Measurements from ENCODE around the gene TSLP.

Gene TSLP

DNA sequence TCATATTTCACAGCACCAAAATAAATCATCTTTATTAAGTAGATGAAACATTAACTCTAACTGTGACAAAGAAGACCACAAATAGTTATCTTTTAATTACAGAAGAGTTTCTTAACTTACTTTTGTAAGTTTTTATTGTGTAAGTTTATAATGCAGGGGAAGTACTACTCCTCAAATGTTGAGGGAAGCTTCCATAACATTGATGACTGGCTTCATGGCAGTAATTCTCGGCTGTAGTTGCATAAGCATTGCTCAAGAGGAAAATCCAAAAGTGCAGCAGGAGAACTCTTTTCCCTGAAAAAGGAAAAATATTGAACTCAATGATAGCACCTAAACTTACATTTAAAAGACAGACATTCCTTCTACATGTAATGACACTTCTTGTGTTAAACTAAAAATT is 4.6 kb downstream of the TSLP start:
- peaks cover 80% of the 10 kb centered on the region for H3K27me3 Mint-ChIP-seq
- no peak overlapping the region for H3K27ac Mint-ChIP-seq
- ATAC-seq (no peak), DNase-seq (no peak)
- no peaks in the 10 kb centered on the region for H3K9me3 Mint-ChIP-seq
- no peak overlapping the region for H3K4me3 Mint-ChIP-seq
- peaks cover 36% of the 10 kb centered on the region for H3K4me1 Mint-ChIP-seq

DNA sequence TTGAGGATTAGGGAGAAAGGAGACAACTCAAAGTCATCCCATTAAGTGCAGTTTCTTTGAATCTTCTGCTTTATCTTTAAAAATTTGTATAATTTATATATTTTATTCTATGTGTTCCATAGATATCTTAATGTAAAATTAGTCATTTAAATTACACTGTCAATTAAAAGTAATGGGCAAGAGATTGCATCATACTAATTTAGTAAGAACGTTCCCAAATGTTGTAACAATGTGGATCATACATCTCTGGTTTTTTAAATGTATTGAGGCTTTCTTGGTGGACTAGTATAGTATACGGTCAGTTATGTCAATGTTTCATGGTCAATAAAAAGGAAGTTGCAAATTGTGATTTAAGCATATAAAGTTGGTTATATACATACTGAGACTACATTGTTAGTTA is 6.2 kb downstream of the TSLP start:
- Mint-ChIP-seq H3K27me3 (peaks cover 80% of the 10 kb centered on the region), H3K27ac (no peak overlapping the region), H3K4me3 (no peak overlapping the region), H3K9me3 (no peaks in the 10 kb centered on the region), H3K4me1 (peaks cover 27% of the 10 kb centered on the region)
- no peak for ATAC-seq
- DNase-seq: no peak

DNA sequence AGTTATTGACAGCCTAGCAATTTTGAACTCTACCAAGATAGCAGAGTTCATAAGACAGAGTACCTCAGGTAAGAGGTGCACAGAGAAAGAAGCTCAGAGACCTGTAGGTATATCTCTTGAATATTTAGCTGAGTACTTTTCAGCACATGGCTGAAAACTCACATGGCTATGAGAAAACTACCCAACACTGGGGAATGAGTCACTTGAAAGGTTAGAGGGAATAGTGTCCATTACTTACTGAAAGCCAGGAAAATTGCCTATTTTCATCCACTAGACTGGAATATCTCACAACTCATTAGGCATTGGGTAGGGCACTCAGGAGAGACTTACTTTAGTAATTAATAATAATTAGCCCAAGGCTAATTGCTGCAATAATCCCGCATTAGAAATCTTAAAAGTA is 8.3 kb downstream of the TSLP start:
- Mint-ChIP-seq H3K9me3 (no peaks in the 10 kb centered on the region), H3K4me1 (peaks cover 11% of the 10 kb centered on the region), H3K4me3 (no peak overlapping the region), H3K27me3 (peaks cover 79% of the 10 kb centered on the region), H3K27ac (no peak overlapping the region)
- ATAC-seq (no peak), DNase-seq (no peak)

DNA sequence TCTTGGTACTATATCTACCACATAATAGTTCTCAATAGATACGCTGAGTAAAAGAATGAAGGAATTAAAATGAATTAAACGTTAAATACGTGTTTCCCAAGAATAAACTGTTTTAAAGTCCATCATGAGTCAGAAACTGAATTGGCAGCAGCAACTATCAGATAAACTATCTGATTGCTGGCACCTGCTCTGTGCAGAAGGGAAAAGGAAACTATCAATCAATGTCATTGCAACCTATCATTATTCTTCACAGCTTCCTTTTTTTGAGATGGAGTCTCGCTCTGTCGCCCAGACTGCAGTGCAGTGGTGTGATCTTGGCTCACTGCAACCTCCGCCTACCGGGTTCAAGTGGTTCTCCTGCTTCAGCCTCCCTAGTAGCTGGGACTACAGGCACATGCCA is 11.8 kb downstream of the TSLP start:
- DNase-seq (no peak), ATAC-seq (no peak)
- Mint-ChIP-seq H3K4me3 (no peak overlapping the region), H3K4me1 (no peaks in the 10 kb centered on the region), H3K27ac (no peak overlapping the region), H3K9me3 (no peaks in the 10 kb centered on the region), H3K27me3 (peaks cover 56% of the 10 kb centered on the region)

DNA sequence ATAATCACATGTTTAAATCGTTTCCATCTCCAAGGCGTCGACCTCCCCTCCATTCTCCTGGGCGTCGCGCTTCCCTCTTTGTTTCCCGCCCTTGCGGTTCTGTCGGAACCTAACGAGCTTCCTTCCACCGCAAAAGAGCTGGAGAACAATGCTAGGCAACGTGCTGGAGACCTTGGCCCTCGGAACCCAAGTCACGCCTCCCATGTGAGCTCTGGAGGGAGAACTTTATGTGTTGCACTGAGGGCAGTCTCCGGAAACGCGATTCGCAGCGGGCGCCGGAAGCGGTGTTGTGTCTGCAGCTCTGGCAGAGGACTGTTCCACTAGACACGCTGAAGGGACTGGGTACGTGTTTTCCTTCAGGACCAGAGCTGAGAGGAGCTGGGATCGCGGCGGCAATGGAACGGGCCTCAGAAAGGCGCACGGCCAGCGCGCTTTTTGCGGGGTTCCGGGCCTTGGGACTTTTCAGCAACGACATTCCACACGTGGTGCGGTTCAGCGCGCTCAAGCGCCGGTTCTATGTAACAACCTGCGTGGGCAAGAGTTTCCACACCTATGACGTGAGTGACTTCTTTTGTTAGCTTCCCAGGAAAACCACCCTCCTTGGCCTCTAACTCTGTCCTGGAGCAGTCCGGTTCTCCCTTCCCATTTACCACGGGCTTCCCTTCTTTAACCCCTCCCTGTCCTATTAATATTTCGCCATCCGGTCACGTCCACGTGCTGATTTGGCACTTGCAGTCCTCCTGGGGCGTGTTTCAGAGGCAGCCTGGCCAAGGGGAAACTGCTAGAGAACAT is 20.7 kb downstream of the TSLP start, which contains the start of gene WDR36:
WDR36 (plus strand) TSS at position 287 of the 792 bp plus-strand sequence; CDS start at position 396, 109 bp downstream.
- Mint-ChIP-seq H3K27ac (peak within 1 kb of the TSS; percentile 97 to 99), H3K4me3 (peak within 1 kb of the TSS; percentile 91 to 93), H3K27me3 (peaks cover 8% of the 10 kb centered on the region), H3K9me3 (peaks cover 0 to 7% of the 10 kb centered on the region in 2 donors), H3K4me1 (peaks cover 46% of the 10 kb centered on the region)
- ATAC-seq (peak; percentile 98), DNase-seq (peak; percentile 88 to 91)

DNA sequence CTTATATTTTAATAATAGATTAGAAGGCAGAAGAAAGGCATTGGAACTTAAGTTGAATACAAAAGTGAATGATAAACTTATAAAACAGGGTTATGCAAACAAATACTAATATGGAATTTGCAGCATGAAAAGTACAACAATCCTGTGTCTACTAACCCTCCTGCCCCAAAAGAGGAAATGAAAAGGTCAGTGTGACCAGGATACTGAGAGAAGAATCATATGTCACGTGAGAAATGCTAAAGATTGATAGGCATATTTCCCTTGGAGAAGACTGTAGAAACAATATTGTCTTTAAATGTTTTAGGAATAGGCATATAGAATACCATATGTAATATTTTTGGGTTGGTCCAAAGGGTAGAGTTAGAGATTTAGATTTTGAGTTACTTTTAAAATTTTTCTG is 24.5 kb downstream of the TSLP start:
- ATAC-seq (no peak), DNase-seq (no peak)
- Mint-ChIP-seq H3K4me3 (no peak overlapping the region), H3K4me1 (peaks cover 56% of the 10 kb centered on the region), H3K27ac (peak overlapping the region in 1 of 2 donors; percentile 38), H3K27me3 (no peaks in the 10 kb centered on the region), H3K9me3 (peaks cover 0 to 7% of the 10 kb centered on the region in 2 donors)

DNA sequence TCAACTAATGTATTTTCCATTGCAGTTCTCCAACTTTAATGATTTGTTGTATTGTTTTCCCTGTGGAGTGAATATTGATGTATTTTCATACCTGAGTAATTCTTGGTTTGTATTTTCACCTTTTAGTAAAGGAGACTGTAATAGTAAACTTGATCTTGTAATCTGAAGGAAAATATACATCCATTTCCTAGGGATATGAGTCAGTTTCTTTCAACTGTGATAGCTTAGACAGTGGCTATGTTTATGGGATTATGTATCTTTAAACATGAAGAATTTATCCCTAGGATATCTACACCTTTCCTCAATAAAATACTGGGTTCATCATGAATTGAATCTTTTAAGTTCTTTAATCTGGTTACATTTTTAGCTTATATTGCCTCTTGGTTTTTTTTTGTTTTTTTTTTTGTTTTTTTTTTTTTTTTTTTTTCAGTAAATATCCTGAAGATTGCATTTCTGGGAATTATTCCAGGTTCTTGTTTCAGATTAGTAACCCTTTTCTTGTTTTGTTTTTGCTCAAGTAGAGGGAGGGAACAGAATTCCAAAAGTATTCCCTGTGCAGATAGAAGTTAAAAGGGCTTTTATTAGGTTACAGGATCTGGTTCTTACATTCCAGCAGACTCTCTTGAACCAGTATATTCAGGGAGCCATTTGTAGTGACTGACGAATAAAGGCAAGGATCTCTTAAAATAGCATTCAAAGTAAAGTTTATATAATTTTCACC is 27.7 kb downstream of the TSLP start:
- H3K27ac Mint-ChIP-seq: no peak overlapping the region
- ATAC-seq: no peak

DNA sequence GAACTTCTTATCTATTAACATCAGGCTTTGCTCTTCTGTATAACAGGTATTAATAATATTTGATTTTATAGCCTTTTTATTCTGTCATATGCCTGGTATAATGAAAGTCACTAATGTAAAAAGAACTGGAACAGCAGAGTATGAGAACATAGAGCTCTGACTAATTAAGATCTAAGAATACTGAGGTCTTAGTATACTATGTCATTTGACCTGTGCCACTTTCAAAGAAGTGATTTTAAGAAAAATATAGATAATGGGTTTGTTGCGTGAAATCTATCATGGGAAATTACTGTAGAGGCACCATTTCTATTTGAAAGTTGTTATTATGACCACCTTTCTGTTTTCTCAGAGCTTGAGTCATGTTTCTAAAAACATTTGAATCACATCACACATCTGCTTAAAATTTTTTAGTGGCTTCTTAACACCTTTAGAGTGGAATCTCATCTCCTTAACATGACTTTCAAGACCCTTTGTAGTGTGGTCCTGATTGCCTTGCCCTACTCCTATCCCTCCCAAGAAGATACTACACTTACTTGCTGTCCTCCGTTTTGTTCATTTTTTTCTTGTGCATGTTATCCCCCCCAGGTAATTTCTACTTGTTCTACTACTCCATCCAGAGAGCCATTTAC is 34.9 kb downstream of the TSLP start:
- H3K9me3 Mint-ChIP-seq: no peaks in the 10 kb centered on the region
- peak; percentile 65 for ATAC-seq
- peak overlapping the region in 1 of 2 donors; percentile 63 for H3K27ac Mint-ChIP-seq
- no peak overlapping the region for H3K4me3 Mint-ChIP-seq
- no peak for DNase-seq
- peaks cover 12% of the 10 kb centered on the region for H3K4me1 Mint-ChIP-seq
- H3K27me3 Mint-ChIP-seq: no peaks in the 10 kb centered on the region

More for the DNA sequence above, 27.7 kb downstream of the TSLP start:
- H3K9me3 Mint-ChIP-seq: no peaks in the 10 kb centered on the region
- H3K4me1 Mint-ChIP-seq: peaks cover 35% of the 10 kb centered on the region
- no peak overlapping the region for H3K4me3 Mint-ChIP-seq
- DNase-seq: no peak
- no peaks in the 10 kb centered on the region for H3K27me3 Mint-ChIP-seq

DNA sequence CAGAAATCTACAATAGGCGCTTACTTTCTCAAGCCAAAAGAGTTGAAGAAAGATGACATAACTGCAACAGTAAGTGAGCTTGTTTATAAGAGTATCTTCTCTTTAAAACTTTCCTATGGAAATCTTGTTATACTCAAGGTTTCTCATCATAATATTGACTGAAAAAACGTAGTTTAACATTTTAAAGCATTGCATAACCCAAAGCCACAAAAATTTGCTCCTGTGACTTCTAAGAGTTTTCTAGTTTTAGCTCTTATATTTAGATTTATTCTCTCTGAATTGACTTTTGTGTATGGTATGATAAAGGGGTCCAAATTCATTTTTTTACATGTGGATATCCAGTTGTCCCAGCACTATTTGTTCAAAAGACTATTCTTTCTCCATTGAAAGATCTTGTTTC is 35.9 kb downstream of the TSLP start:
- DNase-seq (no peak), ATAC-seq (no peak)
- no peak overlapping the region for H3K4me3 Mint-ChIP-seq
- no peak overlapping the region for H3K27ac Mint-ChIP-seq
- no peaks in the 10 kb centered on the region for H3K27me3 Mint-ChIP-seq
- H3K9me3 Mint-ChIP-seq: no peaks in the 10 kb centered on the region
- peaks cover 12% of the 10 kb centered on the region for H3K4me1 Mint-ChIP-seq

DNA sequence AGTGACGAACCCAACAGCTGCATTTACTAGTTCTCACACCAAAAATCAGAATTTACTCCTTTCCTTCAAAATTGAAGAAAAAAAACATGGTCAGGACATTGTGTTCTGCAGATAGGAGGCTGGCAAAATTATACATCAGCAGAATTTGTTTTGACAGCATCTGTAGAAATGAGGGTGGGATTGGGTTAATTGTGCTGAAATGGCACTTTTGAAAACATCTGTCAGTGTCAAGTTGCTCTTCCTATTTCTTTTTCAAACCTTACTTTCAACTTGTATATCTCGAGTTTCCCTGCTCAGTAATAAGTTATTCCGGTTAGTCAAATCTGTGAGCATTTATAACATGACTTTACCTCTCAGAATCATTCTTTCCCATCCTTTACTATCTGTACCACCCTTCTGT is 40.4 kb downstream of the TSLP start:
- DNase-seq (no peak), ATAC-seq (no peak)
- Mint-ChIP-seq H3K27ac (no peak overlapping the region), H3K27me3 (no peaks in the 10 kb centered on the region), H3K4me1 (peaks cover 19% of the 10 kb centered on the region), H3K9me3 (no peaks in the 10 kb centered on the region), H3K4me3 (no peak overlapping the region)

DNA sequence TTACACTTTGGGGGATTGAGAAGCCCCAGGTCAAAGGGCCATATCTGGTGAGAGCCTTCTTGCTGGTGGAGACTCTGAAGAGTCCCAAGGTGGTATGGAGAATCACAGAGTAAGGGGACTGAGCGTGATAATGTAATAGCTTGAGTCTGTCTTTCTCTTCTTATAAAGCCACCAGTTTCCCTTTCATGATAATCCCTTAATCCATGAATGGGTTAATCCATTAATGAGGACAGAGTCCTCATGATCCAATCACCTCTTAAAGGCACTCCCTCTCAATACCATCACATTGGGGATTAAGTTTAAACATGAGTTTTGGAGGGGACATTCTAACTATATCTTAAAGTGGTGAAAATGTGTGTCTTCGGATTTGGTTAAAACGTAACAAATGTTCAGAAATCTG is 42.2 kb downstream of the TSLP start:
- DNase-seq (no peak), ATAC-seq (no peak)
- H3K9me3 Mint-ChIP-seq: no peaks in the 10 kb centered on the region
- peaks cover 17% of the 10 kb centered on the region for H3K4me1 Mint-ChIP-seq
- no peak overlapping the region for H3K27ac Mint-ChIP-seq
- no peak overlapping the region for H3K4me3 Mint-ChIP-seq
- H3K27me3 Mint-ChIP-seq: no peaks in the 10 kb centered on the region

DNA sequence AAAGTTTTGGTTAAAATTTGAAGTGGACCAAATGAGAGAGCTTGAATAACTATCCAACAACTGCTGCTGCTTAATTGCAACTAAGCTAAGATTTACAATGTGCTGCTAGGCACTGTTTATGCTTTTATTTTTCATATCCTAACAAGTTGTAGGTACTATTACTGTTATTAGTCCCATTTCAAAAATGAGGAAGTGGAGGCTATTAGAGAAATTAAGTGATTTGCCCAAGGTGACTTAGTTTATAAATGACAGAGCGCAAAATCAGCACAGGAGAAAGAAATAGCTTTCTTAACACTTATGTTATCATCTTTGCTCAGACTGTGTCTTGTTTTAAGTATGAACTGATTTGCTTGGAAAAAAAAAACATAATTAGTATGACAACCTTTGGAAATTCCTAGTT is 43.7 kb downstream of the TSLP start:
- no peak for DNase-seq
- Mint-ChIP-seq H3K4me1 (peaks cover 24% of the 10 kb centered on the region), H3K27me3 (no peaks in the 10 kb centered on the region), H3K27ac (no peak overlapping the region), H3K4me3 (no peak overlapping the region), H3K9me3 (no peaks in the 10 kb centered on the region)
- ATAC-seq: no peak

DNA sequence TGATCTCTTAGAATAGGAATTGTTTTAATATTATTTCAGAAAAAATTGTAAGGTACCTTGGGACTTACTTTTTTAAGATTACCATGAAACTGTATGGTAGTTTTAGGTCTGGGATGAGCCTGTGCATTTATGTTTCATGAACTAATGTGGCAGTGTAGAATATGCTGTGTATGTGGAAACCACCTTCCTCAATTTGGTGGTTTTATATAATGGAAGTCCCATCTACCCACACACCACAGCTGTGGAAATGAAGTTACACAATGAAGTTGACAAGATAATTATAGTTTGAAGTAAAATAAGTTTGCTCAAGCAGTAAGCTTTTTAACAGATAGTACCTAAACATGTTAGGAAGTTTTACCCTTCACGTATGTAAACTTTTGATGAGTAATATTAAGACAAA is 45.0 kb downstream of the TSLP start:
- Mint-ChIP-seq H3K27ac (no peak overlapping the region), H3K27me3 (no peaks in the 10 kb centered on the region), H3K9me3 (no peaks in the 10 kb centered on the region), H3K4me3 (no peak overlapping the region), H3K4me1 (peaks cover 24% of the 10 kb centered on the region)
- ATAC-seq (peak; percentile 51), DNase-seq (no peak)

DNA sequence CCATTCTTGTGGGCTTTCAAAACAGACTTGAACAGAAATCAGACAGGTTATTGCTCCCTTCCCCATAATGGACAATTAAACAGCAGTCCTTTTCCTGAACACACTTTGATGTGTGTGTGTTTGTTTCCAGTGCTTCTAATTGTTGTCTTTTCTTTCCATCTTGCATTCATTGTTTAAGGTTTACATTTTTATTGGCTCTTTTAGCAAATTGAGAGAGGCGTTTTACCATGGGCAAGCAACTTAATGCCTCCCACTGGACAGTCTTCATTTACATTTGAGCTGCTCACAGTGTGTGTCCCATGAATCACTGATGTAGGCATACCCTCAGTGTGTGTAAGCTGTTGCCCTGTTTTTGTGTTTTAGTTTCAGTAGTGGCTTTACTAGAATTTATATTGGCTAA is 45.6 kb downstream of the TSLP start:
- no peak overlapping the region for H3K27ac Mint-ChIP-seq
- no peak for DNase-seq
- no peak for ATAC-seq
- peaks cover 24% of the 10 kb centered on the region for H3K4me1 Mint-ChIP-seq
- H3K27me3 Mint-ChIP-seq: no peaks in the 10 kb centered on the region
- H3K9me3 Mint-ChIP-seq: no peaks in the 10 kb centered on the region
- H3K4me3 Mint-ChIP-seq: no peak overlapping the region

DNA sequence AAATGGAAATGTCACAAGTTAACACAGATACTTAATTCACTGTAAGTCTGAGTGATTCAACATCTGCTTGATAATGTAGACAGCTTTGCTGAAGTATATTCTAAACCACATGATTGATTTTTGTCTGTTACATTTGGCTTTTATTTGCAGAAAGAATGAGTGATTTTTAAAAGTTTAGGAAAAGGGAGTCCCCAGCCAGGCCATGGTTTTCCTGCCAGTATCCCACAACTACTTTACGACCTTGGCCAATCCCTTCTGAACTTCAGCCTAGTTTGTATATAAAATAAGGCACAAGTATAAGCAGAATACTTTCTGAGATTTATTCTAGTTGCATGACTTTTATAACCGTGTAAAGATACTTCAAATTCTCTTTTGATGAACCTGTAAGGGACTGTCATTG is 47.7 kb downstream of the TSLP start:
- ATAC-seq: no peak
- H3K4me3 Mint-ChIP-seq: no peak overlapping the region

DNA sequence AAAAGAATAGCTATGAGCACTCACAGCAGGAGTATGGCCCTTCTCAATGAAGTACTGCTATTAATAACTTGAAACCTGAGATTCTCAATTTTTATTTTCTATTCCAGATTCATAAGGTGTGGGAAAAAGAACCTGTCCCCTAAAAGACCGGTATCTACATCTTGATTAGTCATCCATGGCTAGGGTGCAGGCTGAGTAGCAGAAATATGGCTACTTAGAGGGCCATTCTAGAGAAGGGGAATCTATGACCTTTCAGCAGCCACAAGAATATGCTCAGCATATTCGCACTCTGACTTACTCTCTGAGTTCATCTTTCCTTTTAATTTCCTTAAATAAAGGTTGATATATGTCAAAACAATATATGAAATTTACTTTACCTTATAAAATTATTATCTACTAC is 48.3 kb downstream of the TSLP start:
- Mint-ChIP-seq H3K27me3 (no peaks in the 10 kb centered on the region), H3K9me3 (no peaks in the 10 kb centered on the region), H3K4me3 (no peak overlapping the region), H3K27ac (no peak overlapping the region), H3K4me1 (peaks cover 15% of the 10 kb centered on the region)
- DNase-seq (no peak), ATAC-seq (peak; percentile 95)

More for the DNA sequence above, 47.7 kb downstream of the TSLP start:
- Mint-ChIP-seq H3K4me1 (peaks cover 18% of the 10 kb centered on the region), H3K27me3 (no peaks in the 10 kb centered on the region), H3K9me3 (no peaks in the 10 kb centered on the region), H3K27ac (no peak overlapping the region)
- DNase-seq: no peak
